Vagina (tissue), 2 donors: ENCODE results near the gene ABCG4. TPM values are rescaled to one million over a fixed set of nuclear protein-coding genes. Genes with fewer than 3 reads are reported as not detected.

Experiments
- DNase-seq, 2 donors: peaks; one replicate each; pipeline ENCODE4 v3.0.0-alpha.2; 2017; ENCODE audit errors: extremely low spot score in 2 of 2
- H3K27ac ChIP-seq: fragments of 200-600 bp; sonication (generic); one replicate; pipeline ENCODE4 v1.5.1; 2019
- H3K27me3 ChIP-seq: fragments of 200-600 bp; sonication (generic); one replicate; pipeline ENCODE4 v1.5.1; 2019
- H3K36me3 ChIP-seq, 2 donors: fragments of 200-600 bp; sonication (generic); one replicate each; pipeline ENCODE4 v1.5.1; 2017 to 2019
- H3K4me1 ChIP-seq: fragments of 200-600 bp; sonication (generic); one replicate; pipeline ENCODE4 v1.5.1; 2019
- H3K4me3 ChIP-seq, 2 donors: fragments of 200-600 bp; sonication (generic); 1 replicate in 1 of 2; 2 replicates in 1 of 2; pipeline ENCODE4 v1.5.1; 2016 to 2019
- H3K9me3 ChIP-seq: fragments of 200-600 bp; sonication (generic); one replicate; pipeline ENCODE4 v1.5.1; 2019
- CTCF ChIP-seq, 3 experiments: fragments of 450-650 bp in 2 of 3; fragments of 200-600 bp in 1 of 3; sonication (generic) in 1 of 3; IDR thresholded peaks; one replicate each; pipeline ENCODE4 v1.5.1; 2017 to 2019; ENCODE audit warnings: antibody characterized with exemption in 3 of 3, mild to moderate bottlenecking in 2 of 3, moderate library complexity in 2 of 3
- POLR2A ChIP-seq, 2 donors: fragments of 450-650 bp; IDR thresholded peaks; one replicate each; pipeline ENCODE4 v1.6.1; 2017; ENCODE audit warnings: antibody characterized with exemption in 2 of 2, mild to moderate bottlenecking in 2 of 2, moderate library complexity in 2 of 2
- POLR2AphosphoS5 ChIP-seq, 2 donors: sonication (generic); formaldehyde crosslinking; IDR thresholded peaks; one replicate each; pipeline ENCODE4 v1.9.0; 2017; ENCODE audit warnings: antibody characterized with exemption in 2 of 2, mild to moderate bottlenecking in 2 of 2, low read depth in 1 of 2; ENCODE audit not compliant: insufficient read depth in 1 of 2
- intact Hi-C: fragments of 100-400 bp; cut with DNase I; formaldehyde crosslinking; loops from one replicate; pipeline ENCODE4 v1.15.1; 2023
- total RNA-seq: library from RNA; depleted of rRNA; stranded (reverse); fragments of >200 nt; gene quantifications from one replicate; pipeline ENCODE4 v1.2.3, GENCODE V29; 2016

ABCG4 gene
- total RNA-seq, 1 donor from 2014 or later: 3.2 TPM

GRCh38 chr11:119147604-119148333 lies 1.1 kb upstream of the ABCG4 start:
- no peaks in the 10 kb centered on the region for H3K27me3 ChIP-seq
- H3K36me3 ChIP-seq: no peaks in the 10 kb centered on the region
- TF ChIP-seq POLR2AphosphoS5 (IDR thresholded peaks at IDR 0.05; ENCODE audit: insufficient read depth in 1 of 2, low read depth in 1 of 2) (no peak), CTCF (IDR thresholded peaks at IDR 0.05) (no peak), POLR2A (IDR thresholded peaks at IDR 0.05) (no peak)
- no peak overlapping the region for H3K27ac ChIP-seq
- H3K4me3 ChIP-seq: no peak overlapping the region
- intact Hi-C loops: no loop called here
- no peaks in the 10 kb centered on the region for H3K9me3 ChIP-seq
- no peak for DNase-seq
- H3K4me1 ChIP-seq: peaks cover 24% of the 10 kb centered on the region

GRCh38 chr11:119148720-119149017 lies 183 bp upstream of the ABCG4 start:
- intact Hi-C loops: no loop called here

GRCh38 chr11:119149786-119150275 lies 979 bp downstream of the ABCG4 start:
- no peaks in the 10 kb centered on the region for H3K36me3 ChIP-seq
- peaks cover 24% of the 10 kb centered on the region for H3K4me1 ChIP-seq
- H3K9me3 ChIP-seq: no peaks in the 10 kb centered on the region
- H3K27me3 ChIP-seq: no peaks in the 10 kb centered on the region
- H3K27ac ChIP-seq: no peak overlapping the region
- TF ChIP-seq POLR2A (IDR thresholded peaks at IDR 0.05) (no peak), CTCF (IDR thresholded peaks at IDR 0.05) (no peak), POLR2AphosphoS5 (IDR thresholded peaks at IDR 0.05; ENCODE audit: insufficient read depth in 1 of 2, low read depth in 1 of 2) (no peak)
- intact Hi-C loops: no loop called here
- no peak for DNase-seq
- H3K4me3 ChIP-seq: peak overlapping the region; percentile 43 to 48

More at GRCh38 chr11:119148720-119149017, 183 bp upstream of the ABCG4 start:
- no peak for DNase-seq
- Histone ChIP-seq H3K4me3 (peak overlapping the region; percentile 43 to 48), H3K4me1 (peaks cover 24% of the 10 kb centered on the region), H3K9me3 (no peaks in the 10 kb centered on the region), H3K36me3 (no peaks in the 10 kb centered on the region), H3K27me3 (no peaks in the 10 kb centered on the region), H3K27ac (no peak overlapping the region)
- TF ChIP-seq CTCF (IDR thresholded peaks at IDR 0.05) (no peak), POLR2AphosphoS5 (IDR thresholded peaks at IDR 0.05; ENCODE audit: insufficient read depth in 1 of 2, low read depth in 1 of 2) (no peak), POLR2A (IDR thresholded peaks at IDR 0.05) (no peak)

- Histone ChIP-seq H3K36me3 (no peaks in the 10 kb centered on the region), H3K27ac (no peak overlapping the region), H3K4me3 (no peak overlapping the region), H3K9me3 (no peaks in the 10 kb centered on the region), H3K27me3 (no peaks in the 10 kb centered on the region), H3K4me1 (peaks cover 24% of the 10 kb centered on the region)
- DNase-seq: no peak
- intact Hi-C loops: no loop called here
- TF ChIP-seq POLR2A (IDR thresholded peaks at IDR 0.05) (no peak), CTCF (IDR thresholded peaks at IDR 0.05) (no peak), POLR2AphosphoS5 (IDR thresholded peaks at IDR 0.05; ENCODE audit: insufficient read depth in 1 of 2, low read depth in 1 of 2) (no peak)
Measured at GRCh38 chr11:119152043-119152442, 3.2 kb downstream of the ABCG4 start.

GRCh38 chr11:119152604-119153003 lies 3.8 kb downstream of the ABCG4 start:
- no peak for DNase-seq
- no peak overlapping the region for H3K4me3 ChIP-seq
- H3K9me3 ChIP-seq: no peaks in the 10 kb centered on the region
- H3K27ac ChIP-seq: no peak overlapping the region
- peaks cover 24% of the 10 kb centered on the region for H3K4me1 ChIP-seq
- intact Hi-C loops: no loop called here
- H3K36me3 ChIP-seq: no peaks in the 10 kb centered on the region
- TF ChIP-seq POLR2AphosphoS5 (IDR thresholded peaks at IDR 0.05; ENCODE audit: insufficient read depth in 1 of 2, low read depth in 1 of 2): no peak
- no peak for TF ChIP-seq POLR2A (IDR thresholded peaks at IDR 0.05)
- TF ChIP-seq CTCF (IDR thresholded peaks at IDR 0.05): no peak
- no peaks in the 10 kb centered on the region for H3K27me3 ChIP-seq
